Keratinocyte (primary cell): ENCODE results near the gene TRIM14. TPM values are rescaled to one million over a fixed set of nuclear protein-coding genes. Genes with fewer than 3 reads are reported as not detected.

Source experiments
- DNase-seq: peaks from one replicate; pipeline ENCODE4 v3.0.0-alpha.2; 2011; ENCODE audit warnings: low read depth, missing footprints, low spot score
- FAIRE-seq: peaks from 2 replicates; lab custom pipeline; 2011; peaks lifted over from hg19 to GRCh38; lab: Jason Lieb, UNC
- H2AFZ ChIP-seq: 2 replicates; pipeline ENCODE4 v1.6.0; 2012; ENCODE audit warnings: low read length, control low read depth, inconsistent platforms; ENCODE audit not compliant: control insufficient read depth
- H3K27ac ChIP-seq: 2 replicates; pipeline ENCODE4 v1.5.1; 2011; ENCODE audit warnings: low read length; ENCODE audit not compliant: control insufficient read depth, insufficient read depth
- H3K27me3 ChIP-seq: 3 replicates; pipeline ENCODE4 v1.6.0; 2011; ENCODE audit warnings: low read length; ENCODE audit not compliant: control insufficient read depth, insufficient read depth; ENCODE audit errors: extremely low read depth
- H3K36me3 ChIP-seq, 2 experiments: 2 replicates in 1 of 2; 3 replicates in 1 of 2; pipeline ENCODE4 v1.5.1; 2011; ENCODE audit warnings: low read length in 2 of 2, mild to moderate bottlenecking in 1 of 2; ENCODE audit not compliant: control insufficient read depth in 2 of 2, insufficient read depth in 2 of 2; ENCODE audit errors: extremely low read depth in 1 of 2
- H3K4me1 ChIP-seq: 3 replicates; pipeline ENCODE4 v1.5.1; 2011; ENCODE audit warnings: low read length; ENCODE audit not compliant: control insufficient read depth, insufficient read depth; ENCODE audit errors: extremely low read depth
- H3K4me2 ChIP-seq: 3 replicates; pipeline ENCODE4 v1.6.0; 2011; ENCODE audit warnings: low read depth, low read length; ENCODE audit not compliant: control insufficient read depth, insufficient read depth; ENCODE audit errors: extremely low read depth
- H3K4me3 ChIP-seq, 3 experiments: fragments of 200-600 bp in 1 of 3; sonication (generic) in 1 of 3; 2 replicates in 2 of 3; 3 replicates in 1 of 3; pipeline ENCODE4 v1.5.1; 2011 to 2016; ENCODE audit warnings: low read length in 3 of 3, mild to moderate bottlenecking in 3 of 3, control low read depth in 2 of 3, inconsistent platforms in 1 of 3, low read depth in 1 of 3, mixed read lengths in 1 of 3, mixed run types in 1 of 3, moderate library complexity in 1 of 3; ENCODE audit not compliant: control insufficient read depth in 2 of 3, insufficient read depth in 2 of 3; ENCODE audit errors: extremely low read depth in 1 of 3
- H3K79me2 ChIP-seq: 2 replicates; pipeline ENCODE4 v1.6.0; 2012; ENCODE audit warnings: low read length; ENCODE audit not compliant: control insufficient read depth, insufficient read depth
- H3K9ac ChIP-seq: 3 replicates; pipeline ENCODE4 v1.6.0; 2011; ENCODE audit warnings: low read length; ENCODE audit not compliant: control insufficient read depth, insufficient read depth; ENCODE audit errors: extremely low read depth
- H3K9me1 ChIP-seq: 3 replicates; pipeline ENCODE4 v1.6.0; 2011; ENCODE audit warnings: low read length; ENCODE audit not compliant: control insufficient read depth, insufficient read depth; ENCODE audit errors: extremely low read depth
- H3K9me3 ChIP-seq: 2 replicates; pipeline ENCODE4 v1.5.1; 2012; ENCODE audit warnings: low read depth, low read length; ENCODE audit not compliant: control insufficient read depth
- H4K20me1 ChIP-seq: 3 replicates; pipeline ENCODE4 v1.6.0; 2011; ENCODE audit warnings: low read length; ENCODE audit not compliant: control insufficient read depth, insufficient read depth; ENCODE audit errors: extremely low read depth
- CTCF ChIP-seq, 3 experiments: IDR thresholded peaks in 1 of 3; conservative IDR thresholded peaks in 1 of 3; optimal IDR thresholded peaks in 1 of 3; 2 replicates in 2 of 3; 3 replicates in 1 of 3; pipeline versions ENCODE3 to v1.5.1; 2011; ENCODE audit warnings: low read length in 3 of 3, mild to moderate bottlenecking in 3 of 3, moderate library complexity in 2 of 3, control low read depth in 1 of 3, inconsistent platforms in 1 of 3; ENCODE audit not compliant: insufficient read depth in 2 of 3; ENCODE audit errors: extremely low read depth in 1 of 3
- EZH2 ChIP-seq: IDR thresholded peaks from one replicate; pipeline ENCODE4 v1.6.1; 2012; ENCODE audit warnings: inconsistent platforms, mild to moderate bottlenecking, low read length, moderate library complexity
- dilution Hi-C: fragments of 300-500 bp; cut with MboI; formaldehyde crosslinking; loops from one replicate; pipeline ENCODE4 v1.7.0; 2020; ENCODE audit warnings: low sequenced_read_pairs; ENCODE audit not compliant: extremely low pct_ligation_motif_present
- polyA plus RNA-seq, 5 experiments: library from polyadenylated mRNA; depleted of rRNA in 3 of 5; stranded (reverse) in 3 of 5; stranded (forward) in 1 of 5; unstranded in 1 of 5; fragments of >200 nt; gene quantifications; 1 replicate in 1 of 5; 2 replicates in 3 of 5; 3 replicates in 1 of 5; pipeline versions ENCODE4 v1.2.1 to v1.2.3, GENCODE V29; 2011 to 2012; ENCODE audit warnings: missing spikeins in 2 of 5, low read depth in 1 of 5, low replicate concordance in 1 of 5

TRIM14 gene
- polyA plus RNA-seq, 1 donor (not counting 4 experiments of a cell fraction or from before 2014, with no cell fraction given) = 22.1 TPM

GRCh38 chr9:98144631-98145030 is 25.6 kb upstream of the TRIM14 start:
- Histone ChIP-seq H3K27me3 (no peaks in the 10 kb centered on the region), H3K4me1 (peaks cover 45% of the 10 kb centered on the region), H3K4me3 (no peak overlapping the region), H3K79me2 (peaks cover 5% of the 10 kb centered on the region), H3K27ac (no peak overlapping the region), H2AFZ (no peak overlapping the region), H3K9ac (no peak overlapping the region), H3K36me3 (peaks cover 0 to 13% of the 10 kb centered on the region in 2 experiments), H3K9me3 (no peaks in the 10 kb centered on the region), H3K9me1 (no peaks in the 10 kb centered on the region), H4K20me1 (peaks cover 3% of the 10 kb centered on the region), H3K4me2 (no peak overlapping the region)
- TF ChIP-seq EZH2 = no peak
- no peak for TF ChIP-seq CTCF (optimal IDR thresholded peaks at IDR 0.05 in 1 of 3, IDR thresholded peaks at IDR 0.05 in 1 of 3, conservative IDR thresholded peaks at IDR 0.05 in 1 of 3; ENCODE audit: extremely low read depth in 1 of 3, insufficient read depth in 2 of 3, low read length in 3 of 3)
- dilution Hi-C loops = no loop called here
- FAIRE-seq (no peak), DNase-seq (no peak)

DNA sequence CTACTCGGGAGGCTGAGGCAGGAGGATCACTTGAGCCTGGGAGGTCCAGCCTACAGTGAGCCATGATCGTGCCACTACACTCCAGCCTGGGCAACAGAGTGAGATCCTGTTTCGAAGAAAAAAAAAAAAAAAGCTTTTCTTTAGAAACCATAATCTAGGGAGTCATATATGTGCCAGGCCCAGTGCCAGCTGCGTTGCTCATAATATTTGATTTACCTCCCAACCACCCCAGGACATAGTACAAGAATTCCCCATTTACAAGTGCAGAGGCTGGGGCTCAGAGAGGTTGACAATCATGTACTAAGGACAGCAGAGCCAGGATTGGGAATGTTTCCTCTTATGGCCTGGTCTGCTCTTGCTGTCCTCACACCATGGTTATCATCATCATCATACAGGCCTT is 25.1 kb upstream of the TRIM14 start:
- dilution Hi-C loops = no loop called here
- Histone ChIP-seq H3K27ac (no peak overlapping the region), H3K9ac (no peak overlapping the region), H4K20me1 (peaks cover 3% of the 10 kb centered on the region), H3K36me3 (peaks cover 0 to 13% of the 10 kb centered on the region in 2 experiments), H3K4me1 (peaks cover 45% of the 10 kb centered on the region), H3K4me2 (no peak overlapping the region), H3K9me1 (no peaks in the 10 kb centered on the region), H3K27me3 (no peaks in the 10 kb centered on the region), H3K4me3 (no peak overlapping the region), H2AFZ (no peak overlapping the region), H3K9me3 (no peaks in the 10 kb centered on the region), H3K79me2 (peaks cover 5% of the 10 kb centered on the region)
- TF ChIP-seq CTCF (optimal IDR thresholded peaks at IDR 0.05 in 1 of 3, IDR thresholded peaks at IDR 0.05 in 1 of 3, conservative IDR thresholded peaks at IDR 0.05 in 1 of 3; ENCODE audit: extremely low read depth in 1 of 3, insufficient read depth in 2 of 3, low read length in 3 of 3) (no peak), EZH2 (no peak)
- DNase-seq (no peak), FAIRE-seq (no peak)
